ENCODE measurements around the gene MYO3A. TPM values are rescaled to one million over a fixed set of nuclear protein-coding genes. Genes with fewer than 3 reads are reported as not detected.

Gene MYO3A
- total and polyA plus RNA-seq, 4 donors: 0.33 TPM; not detected in 2

DNA sequence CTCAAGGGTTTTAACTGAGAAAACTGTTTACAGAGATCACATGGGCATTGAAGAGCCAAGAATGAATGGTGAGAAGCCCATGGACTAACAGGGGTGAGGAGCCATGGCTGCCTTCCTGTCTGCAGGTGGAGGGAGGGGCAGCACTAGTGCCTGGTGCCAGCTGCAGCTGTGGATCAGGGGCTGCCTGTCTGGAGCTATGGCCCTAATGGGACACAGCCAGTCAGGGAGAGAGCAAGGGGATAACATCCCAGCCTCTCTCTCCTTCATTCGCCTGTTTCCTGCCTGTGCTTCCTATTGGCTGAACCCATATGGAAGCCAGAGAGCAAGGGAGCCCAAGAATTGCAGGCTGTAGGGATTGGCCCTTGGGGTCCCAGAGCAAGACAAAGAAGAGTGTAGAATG lies 156.7 kb downstream of the MYO3A start:
- WGBS: 80% methylated on average over 1 of the region's 1 CpG
- Histone ChIP-seq H3K4me1 (ENCODE audit: control insufficient read depth in 4 of 4, insufficient read depth in 4 of 4, low read length in 3 of 4) (no peaks in the 10 kb centered on the region), H3K27me3 (ENCODE audit: control insufficient read depth in 4 of 4, insufficient read depth in 4 of 4, low read length in 3 of 4) (peaks cover 0 to 3% (median 0%) of the 10 kb centered on the region in 4 donors), H3K9me3 (ENCODE audit: control insufficient read depth in 4 of 4, low read length in 3 of 4) (peaks cover 0 to 3% (median 0%) of the 10 kb centered on the region in 4 donors), H3K27ac (ENCODE audit: low read depth in 1 of 2, low read length in 2 of 2) (no peak overlapping the region), H3K9ac (ENCODE audit: low read depth in 1 of 2, low read length in 2 of 2) (no peak overlapping the region), H3K36me3 (ENCODE audit: control insufficient read depth in 4 of 4, insufficient read depth in 3 of 4, low read depth in 1 of 4, low read length in 3 of 4) (no peaks in the 10 kb centered on the region), H3K4me3 (ENCODE audit: low read depth in 1 of 3, low read length in 3 of 3) (no peak overlapping the region)
- DNase-seq (ENCODE audit: low spot score): no peak
- no peak for TF ChIP-seq HNF4A (conservative IDR thresholded peaks at IDR 0.05)
- TF ChIP-seq GABPA (IDR thresholded peaks at IDR 0.05 in 1 of 2, conservative IDR thresholded peaks at IDR 0.05 in 1 of 2): no peak
- TF ChIP-seq, protein P1, sequence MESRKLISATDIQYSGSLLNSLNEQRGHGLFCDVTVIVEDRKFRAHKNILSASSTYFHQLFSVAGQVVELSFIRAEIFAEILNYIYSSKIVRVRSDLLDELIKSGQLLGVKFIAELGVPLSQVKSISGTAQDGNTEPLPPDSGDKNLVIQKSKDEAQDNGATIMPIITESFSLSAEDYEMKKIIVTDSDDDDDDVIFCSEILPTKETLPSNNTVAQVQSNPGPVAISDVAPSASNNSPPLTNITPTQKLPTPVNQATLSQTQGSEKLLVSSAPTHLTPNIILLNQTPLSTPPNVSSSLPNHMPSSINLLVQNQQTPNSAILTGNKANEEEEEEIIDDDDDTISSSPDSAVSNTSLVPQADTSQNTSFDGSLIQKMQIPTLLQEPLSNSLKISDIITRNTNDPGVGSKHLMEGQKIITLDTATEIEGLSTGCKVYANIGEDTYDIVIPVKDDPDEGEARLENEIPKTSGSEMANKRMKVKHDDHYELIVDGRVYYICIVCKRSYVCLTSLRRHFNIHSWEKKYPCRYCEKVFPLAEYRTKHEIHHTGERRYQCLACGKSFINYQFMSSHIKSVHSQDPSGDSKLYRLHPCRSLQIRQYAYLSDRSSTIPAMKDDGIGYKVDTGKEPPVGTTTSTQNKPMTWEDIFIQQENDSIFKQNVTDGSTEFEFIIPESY (IDR thresholded peaks at IDR 0.05): no peak
- no peak for TF ChIP-seq TAF1 (conservative IDR thresholded peaks at IDR 0.05)
- no peak for TF ChIP-seq FOXA2 (IDR thresholded peaks at IDR 0.05)
- no peak for TF ChIP-seq JUND (IDR thresholded peaks at IDR 0.05)
- TF ChIP-seq, protein P2, sequence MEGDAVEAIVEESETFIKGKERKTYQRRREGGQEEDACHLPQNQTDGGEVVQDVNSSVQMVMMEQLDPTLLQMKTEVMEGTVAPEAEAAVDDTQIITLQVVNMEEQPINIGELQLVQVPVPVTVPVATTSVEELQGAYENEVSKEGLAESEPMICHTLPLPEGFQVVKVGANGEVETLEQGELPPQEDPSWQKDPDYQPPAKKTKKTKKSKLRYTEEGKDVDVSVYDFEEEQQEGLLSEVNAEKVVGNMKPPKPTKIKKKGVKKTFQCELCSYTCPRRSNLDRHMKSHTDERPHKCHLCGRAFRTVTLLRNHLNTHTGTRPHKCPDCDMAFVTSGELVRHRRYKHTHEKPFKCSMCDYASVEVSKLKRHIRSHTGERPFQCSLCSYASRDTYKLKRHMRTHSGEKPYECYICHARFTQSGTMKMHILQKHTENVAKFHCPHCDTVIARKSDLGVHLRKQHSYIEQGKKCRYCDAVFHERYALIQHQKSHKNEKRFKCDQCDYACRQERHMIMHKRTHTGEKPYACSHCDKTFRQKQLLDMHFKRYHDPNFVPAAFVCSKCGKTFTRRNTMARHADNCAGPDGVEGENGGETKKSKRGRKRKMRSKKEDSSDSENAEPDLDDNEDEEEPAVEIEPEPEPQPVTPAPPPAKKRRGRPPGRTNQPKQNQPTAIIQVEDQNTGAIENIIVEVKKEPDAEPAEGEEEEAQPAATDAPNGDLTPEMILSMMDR (IDR thresholded peaks at IDR 0.05; ENCODE audit: low read depth, low read length, missing input control): no peak
- TF ChIP-seq, protein P3, sequence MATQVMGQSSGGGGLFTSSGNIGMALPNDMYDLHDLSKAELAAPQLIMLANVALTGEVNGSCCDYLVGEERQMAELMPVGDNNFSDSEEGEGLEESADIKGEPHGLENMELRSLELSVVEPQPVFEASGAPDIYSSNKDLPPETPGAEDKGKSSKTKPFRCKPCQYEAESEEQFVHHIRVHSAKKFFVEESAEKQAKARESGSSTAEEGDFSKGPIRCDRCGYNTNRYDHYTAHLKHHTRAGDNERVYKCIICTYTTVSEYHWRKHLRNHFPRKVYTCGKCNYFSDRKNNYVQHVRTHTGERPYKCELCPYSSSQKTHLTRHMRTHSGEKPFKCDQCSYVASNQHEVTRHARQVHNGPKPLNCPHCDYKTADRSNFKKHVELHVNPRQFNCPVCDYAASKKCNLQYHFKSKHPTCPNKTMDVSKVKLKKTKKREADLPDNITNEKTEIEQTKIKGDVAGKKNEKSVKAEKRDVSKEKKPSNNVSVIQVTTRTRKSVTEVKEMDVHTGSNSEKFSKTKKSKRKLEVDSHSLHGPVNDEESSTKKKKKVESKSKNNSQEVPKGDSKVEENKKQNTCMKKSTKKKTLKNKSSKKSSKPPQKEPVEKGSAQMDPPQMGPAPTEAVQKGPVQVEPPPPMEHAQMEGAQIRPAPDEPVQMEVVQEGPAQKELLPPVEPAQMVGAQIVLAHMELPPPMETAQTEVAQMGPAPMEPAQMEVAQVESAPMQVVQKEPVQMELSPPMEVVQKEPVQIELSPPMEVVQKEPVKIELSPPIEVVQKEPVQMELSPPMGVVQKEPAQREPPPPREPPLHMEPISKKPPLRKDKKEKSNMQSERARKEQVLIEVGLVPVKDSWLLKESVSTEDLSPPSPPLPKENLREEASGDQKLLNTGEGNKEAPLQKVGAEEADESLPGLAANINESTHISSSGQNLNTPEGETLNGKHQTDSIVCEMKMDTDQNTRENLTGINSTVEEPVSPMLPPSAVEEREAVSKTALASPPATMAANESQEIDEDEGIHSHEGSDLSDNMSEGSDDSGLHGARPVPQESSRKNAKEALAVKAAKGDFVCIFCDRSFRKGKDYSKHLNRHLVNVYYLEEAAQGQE (IDR thresholded peaks at IDR 0.05): no peak
- no peak for TF ChIP-seq RXRA (IDR thresholded peaks at IDR 0.05)

DNA sequence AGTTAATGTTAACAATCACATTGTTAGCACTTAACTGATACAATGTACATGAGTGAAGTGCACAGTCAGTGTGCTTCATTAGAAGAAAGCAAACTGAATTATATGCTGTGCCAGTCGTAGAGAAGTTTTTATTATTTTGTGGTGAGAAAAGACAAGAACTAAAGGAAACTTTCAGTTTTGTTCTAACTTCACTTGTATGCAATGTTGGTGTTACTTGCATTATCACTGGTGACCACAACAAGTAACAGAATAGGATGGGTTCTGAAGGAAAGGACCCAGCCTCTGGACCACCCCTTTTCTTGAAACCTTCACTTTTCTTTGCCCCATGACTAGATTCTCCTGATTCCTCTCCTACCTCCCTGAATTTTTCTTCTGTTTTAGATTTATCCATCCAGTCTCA lies 159.2 kb downstream of the MYO3A start:
- Histone ChIP-seq H3K4me3 (ENCODE audit: low read depth in 1 of 3, low read length in 3 of 3) (no peak overlapping the region), H3K9ac (ENCODE audit: low read depth in 1 of 2, low read length in 2 of 2) (no peak overlapping the region), H3K4me1 (ENCODE audit: control insufficient read depth in 4 of 4, insufficient read depth in 4 of 4, low read length in 3 of 4) (no peaks in the 10 kb centered on the region), H3K36me3 (ENCODE audit: control insufficient read depth in 4 of 4, insufficient read depth in 3 of 4, low read depth in 1 of 4, low read length in 3 of 4) (no peaks in the 10 kb centered on the region), H3K27me3 (ENCODE audit: control insufficient read depth in 4 of 4, insufficient read depth in 4 of 4, low read length in 3 of 4) (peaks cover 0 to 3% (median 0%) of the 10 kb centered on the region in 4 donors), H3K27ac (ENCODE audit: low read depth in 1 of 2, low read length in 2 of 2) (no peak overlapping the region), H3K9me3 (ENCODE audit: control insufficient read depth in 4 of 4, low read length in 3 of 4) (peaks cover 0 to 3% (median 0%) of the 10 kb centered on the region in 4 donors)
- 60% methylated on average over 1 of the region's 1 CpG for WGBS
- no peak for TF ChIP-seq GABPA (IDR thresholded peaks at IDR 0.05 in 1 of 2, conservative IDR thresholded peaks at IDR 0.05 in 1 of 2)
- TF ChIP-seq, protein P4, sequence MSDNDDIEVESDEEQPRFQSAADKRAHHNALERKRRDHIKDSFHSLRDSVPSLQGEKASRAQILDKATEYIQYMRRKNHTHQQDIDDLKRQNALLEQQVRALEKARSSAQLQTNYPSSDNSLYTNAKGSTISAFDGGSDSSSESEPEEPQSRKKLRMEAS (IDR thresholded peaks at IDR 0.05): no peak
- no peak for TF ChIP-seq FOXA2 (IDR thresholded peaks at IDR 0.05)
- no peak for TF ChIP-seq TAF1 (conservative IDR thresholded peaks at IDR 0.05)
- TF ChIP-seq, protein P5, sequence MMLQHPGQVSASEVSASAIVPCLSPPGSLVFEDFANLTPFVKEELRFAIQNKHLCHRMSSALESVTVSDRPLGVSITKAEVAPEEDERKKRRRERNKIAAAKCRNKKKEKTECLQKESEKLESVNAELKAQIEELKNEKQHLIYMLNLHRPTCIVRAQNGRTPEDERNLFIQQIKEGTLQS (IDR thresholded peaks at IDR 0.05): no peak
- DNase-seq (ENCODE audit: low spot score): no peak

All from liver (tissue), 9 donors.